ENCODE data around the gene RER1.

DNA sequence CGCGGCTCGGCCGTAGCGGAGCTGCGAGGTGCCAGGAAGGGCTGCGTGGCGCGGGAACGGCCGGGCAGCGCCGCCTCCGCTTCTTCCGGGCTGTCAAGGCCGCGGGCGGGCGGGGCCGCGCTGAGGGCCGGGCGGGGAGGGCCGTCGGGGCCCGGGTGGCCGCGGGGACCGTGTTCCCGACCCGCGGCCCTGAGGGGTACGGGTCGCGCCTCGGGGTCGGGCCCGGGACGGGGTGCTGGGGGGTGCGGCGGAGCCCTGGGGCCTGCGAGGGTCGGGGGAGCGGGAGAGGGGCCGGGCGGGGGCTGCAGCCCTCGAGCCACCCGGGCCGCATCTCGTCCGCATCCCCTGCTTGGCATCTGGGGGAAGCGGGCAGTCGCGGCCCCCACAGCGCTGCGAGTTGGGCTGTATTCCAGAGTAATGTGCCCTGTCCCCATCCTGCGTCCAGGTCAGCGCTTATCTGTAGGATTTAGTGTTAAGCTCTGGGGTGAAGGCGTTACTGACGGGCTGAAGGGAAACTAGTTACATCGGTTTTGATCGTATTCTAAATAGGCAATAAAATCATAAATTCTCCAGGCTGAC is 379 bp downstream of the RER1 start:
- TF ChIP-seq, protein P1, sequence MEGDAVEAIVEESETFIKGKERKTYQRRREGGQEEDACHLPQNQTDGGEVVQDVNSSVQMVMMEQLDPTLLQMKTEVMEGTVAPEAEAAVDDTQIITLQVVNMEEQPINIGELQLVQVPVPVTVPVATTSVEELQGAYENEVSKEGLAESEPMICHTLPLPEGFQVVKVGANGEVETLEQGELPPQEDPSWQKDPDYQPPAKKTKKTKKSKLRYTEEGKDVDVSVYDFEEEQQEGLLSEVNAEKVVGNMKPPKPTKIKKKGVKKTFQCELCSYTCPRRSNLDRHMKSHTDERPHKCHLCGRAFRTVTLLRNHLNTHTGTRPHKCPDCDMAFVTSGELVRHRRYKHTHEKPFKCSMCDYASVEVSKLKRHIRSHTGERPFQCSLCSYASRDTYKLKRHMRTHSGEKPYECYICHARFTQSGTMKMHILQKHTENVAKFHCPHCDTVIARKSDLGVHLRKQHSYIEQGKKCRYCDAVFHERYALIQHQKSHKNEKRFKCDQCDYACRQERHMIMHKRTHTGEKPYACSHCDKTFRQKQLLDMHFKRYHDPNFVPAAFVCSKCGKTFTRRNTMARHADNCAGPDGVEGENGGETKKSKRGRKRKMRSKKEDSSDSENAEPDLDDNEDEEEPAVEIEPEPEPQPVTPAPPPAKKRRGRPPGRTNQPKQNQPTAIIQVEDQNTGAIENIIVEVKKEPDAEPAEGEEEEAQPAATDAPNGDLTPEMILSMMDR (IDR thresholded peaks at IDR 0.05): no peak
- no peak for TF ChIP-seq EP300 (IDR thresholded peaks at IDR 0.05)
